LNCaP clone FGC (cell line): ENCODE results near the gene DHRS2.

Experiments
- DNase-seq: peaks from one replicate; pipeline ENCODE4 v3.0.0-alpha.2; 2011; ENCODE audit warnings: low read depth
- H3K4me3 ChIP-seq: 2 replicates; pipeline ENCODE4 v1.5.1; 2011; ENCODE audit warnings: mild to moderate bottlenecking, low read depth, low read length, control low read depth
- TF ChIP-seq, protein P1 (sequence below): IDR thresholded peaks from 2 replicates; pipeline ENCODE4 v1.5.1; 2012; ENCODE audit warnings: mild to moderate bottlenecking; ENCODE audit not compliant: control insufficient read depth, insufficient read depth; ENCODE audit errors: extremely low read depth

DHRS2 gene

DNA sequence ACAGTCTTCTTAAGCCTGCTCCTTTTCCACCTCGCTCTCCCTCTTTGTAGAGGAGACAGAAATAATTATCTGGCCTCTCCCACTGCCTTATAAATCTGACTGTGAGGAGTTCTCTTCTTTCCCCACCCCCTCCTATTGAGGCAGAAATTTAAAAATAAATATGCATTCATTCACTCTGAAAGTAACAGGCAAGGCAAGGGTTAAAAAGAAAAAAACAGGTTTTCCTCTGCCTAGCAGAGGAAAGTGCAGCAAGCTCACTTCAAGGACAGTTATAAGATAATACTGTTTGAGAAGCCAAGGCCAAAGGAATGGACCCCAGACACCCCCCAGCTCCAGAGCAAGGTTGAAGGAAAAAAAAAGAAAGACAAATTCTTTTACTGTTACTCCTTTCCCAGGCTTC, 56.3 kb downstream of the DHRS2 start:
- no peak overlapping the region for H3K4me3 ChIP-seq
- no peak for DNase-seq
- TF ChIP-seq, protein P1, sequence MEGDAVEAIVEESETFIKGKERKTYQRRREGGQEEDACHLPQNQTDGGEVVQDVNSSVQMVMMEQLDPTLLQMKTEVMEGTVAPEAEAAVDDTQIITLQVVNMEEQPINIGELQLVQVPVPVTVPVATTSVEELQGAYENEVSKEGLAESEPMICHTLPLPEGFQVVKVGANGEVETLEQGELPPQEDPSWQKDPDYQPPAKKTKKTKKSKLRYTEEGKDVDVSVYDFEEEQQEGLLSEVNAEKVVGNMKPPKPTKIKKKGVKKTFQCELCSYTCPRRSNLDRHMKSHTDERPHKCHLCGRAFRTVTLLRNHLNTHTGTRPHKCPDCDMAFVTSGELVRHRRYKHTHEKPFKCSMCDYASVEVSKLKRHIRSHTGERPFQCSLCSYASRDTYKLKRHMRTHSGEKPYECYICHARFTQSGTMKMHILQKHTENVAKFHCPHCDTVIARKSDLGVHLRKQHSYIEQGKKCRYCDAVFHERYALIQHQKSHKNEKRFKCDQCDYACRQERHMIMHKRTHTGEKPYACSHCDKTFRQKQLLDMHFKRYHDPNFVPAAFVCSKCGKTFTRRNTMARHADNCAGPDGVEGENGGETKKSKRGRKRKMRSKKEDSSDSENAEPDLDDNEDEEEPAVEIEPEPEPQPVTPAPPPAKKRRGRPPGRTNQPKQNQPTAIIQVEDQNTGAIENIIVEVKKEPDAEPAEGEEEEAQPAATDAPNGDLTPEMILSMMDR, result no peak

DNA sequence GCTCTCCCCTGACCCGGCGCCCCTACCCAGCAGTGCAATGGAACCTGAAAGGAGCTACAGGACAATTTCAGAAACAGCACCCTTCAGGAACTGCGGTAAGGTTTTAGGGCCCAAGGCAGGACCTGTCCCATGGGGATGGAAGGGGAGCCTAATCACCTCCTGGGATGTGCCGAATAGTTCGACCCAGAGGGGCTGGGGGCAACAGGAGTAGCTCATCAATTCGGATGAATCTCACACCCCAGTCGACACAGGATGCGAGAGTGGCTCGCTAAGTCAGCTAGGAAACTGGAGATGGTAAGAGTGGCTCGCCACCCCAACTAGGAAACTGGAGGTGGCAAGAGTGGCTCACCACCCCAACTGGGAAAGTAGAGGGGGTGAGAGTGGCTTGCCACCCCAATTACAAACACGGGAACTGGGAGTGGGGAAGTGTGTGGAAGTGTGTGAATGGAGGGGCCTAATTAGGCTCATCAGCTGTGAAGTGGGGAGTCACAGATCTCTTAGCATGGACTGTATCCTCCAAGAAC, 57.1 kb downstream of the DHRS2 start:
- DNase-seq, result no peak
- H3K4me3 ChIP-seq, result no peak overlapping the region
- TF ChIP-seq, protein P1, result no peak

DNA sequence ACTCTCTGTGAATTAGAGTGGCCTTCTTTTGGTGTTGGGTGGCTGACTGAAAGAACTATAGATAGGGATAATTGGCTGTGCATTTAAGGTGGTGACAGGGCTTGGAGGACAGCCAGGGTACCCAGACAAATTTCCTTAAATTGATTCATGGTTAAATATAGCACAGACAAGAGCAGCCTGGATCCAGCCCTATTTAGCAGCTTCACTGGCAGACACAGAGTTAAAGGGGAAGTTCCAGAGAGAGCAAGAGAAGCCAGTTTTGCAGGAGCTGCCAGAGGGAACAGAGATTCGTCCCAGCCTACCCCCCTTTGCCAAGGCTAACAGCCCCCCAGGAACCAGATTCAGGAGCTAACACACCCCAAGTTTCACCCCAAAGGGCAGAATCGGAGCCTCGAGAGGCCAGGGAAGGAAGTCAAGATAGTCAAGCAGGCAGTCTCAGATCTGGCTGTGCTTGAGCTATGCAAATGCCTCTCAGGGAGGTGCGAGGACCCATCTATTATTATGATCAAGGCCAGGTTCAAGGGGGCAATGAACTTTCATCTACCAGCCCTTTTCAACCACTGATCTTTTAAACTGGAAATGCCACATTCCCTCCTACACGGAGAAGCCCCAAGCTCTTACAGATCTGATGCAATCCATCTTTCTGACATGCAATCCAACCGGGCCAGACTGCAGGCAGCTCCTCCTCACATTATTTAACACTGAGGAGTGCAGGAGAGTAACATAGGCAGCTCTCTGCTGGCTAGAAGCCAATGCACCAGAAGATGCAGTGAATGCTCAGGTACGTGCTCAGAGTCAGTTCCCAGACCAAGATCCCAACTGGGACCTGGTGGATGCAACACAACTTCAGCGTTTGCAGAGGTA, 58.2 kb downstream of the DHRS2 start:
- TF ChIP-seq, protein P1, result no peak
- no peak overlapping the region for H3K4me3 ChIP-seq
- DNase-seq, result no peak
